GM23338 (cell line): ENCODE data around the gene SLC4A3. TPM values are rescaled to one million over a fixed set of nuclear protein-coding genes. Genes with fewer than 3 reads are reported as not detected.

Experiments used
- ATAC-seq: fragments of 200-7000 bp; cut with Tn5 transposase; 3 replicates; pipeline ENCODE4 v1.9.1; 2020
- DNase-seq: peaks from one replicate; pipeline ENCODE4 v3.0.0-alpha.2; 2015; ENCODE audit warnings: low spot score
- H2AFZ ChIP-seq: fragments of 200-600 bp; sonication (generic); 2 replicates; pipeline ENCODE4 v1.8.0; 2016; ENCODE audit warnings: antibody characterized with exemption, mild to moderate bottlenecking, moderate library complexity
- H3F3A ChIP-seq: fragments of 200-600 bp; sonication (generic); replicated peaks from 2 replicates; pipeline ENCODE4 v1.8.0; 2017; ENCODE audit warnings: antibody characterized with exemption, mixed run types, low read depth
- H3K27ac ChIP-seq: fragments of 200-600 bp; sonication (generic); 2 replicates; pipeline ENCODE4 v1.6.1; 2016; ENCODE audit warnings: low read depth
- H3K27me3 ChIP-seq: fragments of 200-600 bp; sonication (generic); 2 replicates; pipeline ENCODE4 v1.8.0; 2016; ENCODE audit warnings: mild to moderate bottlenecking, mixed run types, moderate library complexity; ENCODE audit not compliant: insufficient read depth
- H3K36me3 ChIP-seq: fragments of 200-600 bp; sonication (generic); 2 replicates; pipeline ENCODE4 v1.8.0; 2016; ENCODE audit warnings: mild to moderate bottlenecking; ENCODE audit not compliant: insufficient read depth
- H3K4me1 ChIP-seq: fragments of 200-600 bp; sonication (generic); 2 replicates; pipeline ENCODE4 v1.8.0; 2016; ENCODE audit warnings: mild to moderate bottlenecking, moderate library complexity; ENCODE audit not compliant: insufficient read depth
- H3K4me2 ChIP-seq: fragments of 200-600 bp; sonication (generic); 2 replicates; pipeline ENCODE4 v1.7.1; 2017; ENCODE audit warnings: mixed run types
- H3K4me3 ChIP-seq: fragments of 200-600 bp; sonication (generic); 2 replicates; pipeline ENCODE4 v1.6.1; 2016; ENCODE audit warnings: mixed run types
- H3K79me2 ChIP-seq: fragments of 200-600 bp; sonication (generic); replicated peaks from 2 replicates; pipeline ENCODE4 v1.8.0; 2017; ENCODE audit warnings: mild to moderate bottlenecking; ENCODE audit not compliant: insufficient read depth
- H3K9me2 ChIP-seq: fragments of 200-600 bp; sonication (generic); 2 replicates; pipeline ENCODE4 v1.8.0; 2017; ENCODE audit not compliant: insufficient read depth
- H4K20me1 ChIP-seq: fragments of 200-600 bp; sonication (generic); replicated peaks from 2 replicates; pipeline ENCODE4 v1.8.0; 2017; ENCODE audit warnings: mild to moderate bottlenecking; ENCODE audit not compliant: insufficient read depth
- H3K27ac Mint-ChIP-seq: 2 replicates; pipeline ENCODE4 v1.8.0; 2020; ENCODE audit warnings: inconsistent platforms, mild to moderate bottlenecking, moderate library complexity, mixed read lengths
- H3K27me3 Mint-ChIP-seq: 3 replicates; pipeline ENCODE4 v1.8.0; 2022; ENCODE audit warnings: low read depth, mild to moderate bottlenecking, moderate library complexity, mixed read lengths, inconsistent platforms; ENCODE audit not compliant: insufficient read depth, poor library complexity
- H3K36me3 Mint-ChIP-seq: 3 replicates; pipeline ENCODE4 v1.8.0; 2021; ENCODE audit warnings: low read depth, mild to moderate bottlenecking, inconsistent platforms, moderate library complexity, mixed read lengths
- H3K4me1 Mint-ChIP-seq: 3 replicates; pipeline ENCODE4 v1.8.0; 2020; ENCODE audit warnings: mild to moderate bottlenecking, inconsistent platforms, mixed read lengths
- H3K4me3 Mint-ChIP-seq: 3 replicates; pipeline ENCODE4 v1.8.0; 2021; ENCODE audit warnings: moderate library complexity, mild to moderate bottlenecking, inconsistent platforms, mixed read lengths
- H3K9me3 Mint-ChIP-seq: 3 replicates; pipeline ENCODE4 v1.8.0; 2020; ENCODE audit warnings: moderate library complexity, mild to moderate bottlenecking, inconsistent platforms, mixed read lengths
- CREB1 ChIP-seq: fragments of 250-450 bp; sonication (Bioruptor Pico); IDR thresholded peaks from 2 replicates; pipeline ENCODE4 v1.5.0; 2020; ENCODE audit warnings: low read depth, mild to moderate bottlenecking, moderate library complexity
- JUNB ChIP-seq: IDR thresholded peaks from one replicate; pipeline ENCODE4 v1.6.1; 2016; ENCODE audit warnings: antibody characterized with exemption; ENCODE audit not compliant: unreplicated experiment
- POLR2AphosphoS5 ChIP-seq: IDR thresholded peaks from 2 replicates; pipeline ENCODE4 v1.6.1; 2016; ENCODE audit warnings: antibody characterized with exemption, low read depth
- REST ChIP-seq: IDR thresholded peaks from one replicate; pipeline ENCODE4 v1.6.1; 2018; ENCODE audit warnings: antibody characterized with exemption; ENCODE audit not compliant: unreplicated experiment
- ZNF462 ChIP-seq: fragments of 250-450 bp; sonication (Bioruptor Pico); IDR thresholded peaks from 2 replicates; pipeline ENCODE4 v1.5.0; 2020; ENCODE audit warnings: mild to moderate bottlenecking, moderate library complexity
- polyA plus RNA-seq: library from polyadenylated mRNA; unstranded; fragments of >200 nt; fragmentation: Nextera tagmentation; extraction: Ambion mirVana; gene quantifications from 2 replicates; pipeline ENCODE4 v1.2.1, GENCODE V29; 2016
- total RNA-seq: library from RNA; depleted of rRNA; stranded (reverse); fragments of >200 nt; shearing (Covaris generic); gene quantifications from 2 replicates; pipeline ENCODE4 v1.2.3, GENCODE V29; 2014

Gene SLC4A3
- total and polyA plus RNA-seq, 2 experiments from 2014 or later = 3.6 to 6.8 TPM

- H3K4me2 ChIP-seq = peak overlapping the region; percentile 15; the same call in 1 of the 2 replicates
- peak overlapping the region; percentile 46 for H3K4me3 Mint-ChIP-seq
- peaks cover 24% of the 10 kb centered on the region for H3K9me3 Mint-ChIP-seq
- H4K20me1 ChIP-seq = no peaks in the 10 kb centered on the region
- 0 out of 2 replicates have a peak, but pooled peaks cover 4% of the 10 kb centered on the region for H3K9me2 ChIP-seq
- DNase-seq (peak; percentile 89), ATAC-seq (peak; percentile 95)
- peaks cover 40% of the 10 kb centered on the region for H3K4me1 Mint-ChIP-seq
- H3K27ac Mint-ChIP-seq = peak overlapping the region; percentile 98
- H3K36me3 Mint-ChIP-seq = peaks cover 22% of the 10 kb centered on the region
- peaks cover 6% of the 10 kb centered on the region for H3K4me1 ChIP-seq
- H2AFZ ChIP-seq = peak overlapping the region; percentile 49; the same call in 1 of the 2 replicates
- peak overlapping the region; percentile 5; the same call in 1 of the 2 replicates for H3K4me3 ChIP-seq
- TF ChIP-seq ZNF462 (CRISPR knock-in tag) (peak; percentile 71; the same call in 1 of the 2 replicates), JUNB (no peak), REST (no peak), POLR2AphosphoS5 (peak; percentile 59), CREB1 (CRISPR knock-in tag) (peak; percentile 60)
- peaks cover 16% of the 10 kb centered on the region for H3K27me3 Mint-ChIP-seq
- H3K79me2 ChIP-seq = no peaks in the 10 kb centered on the region
- H3K27ac ChIP-seq = peak overlapping the region; percentile 89
- H3K36me3 ChIP-seq = no peaks in the 10 kb centered on the region; the same call in 1 of the 2 replicates
- H3K27me3 ChIP-seq = no peaks in the 10 kb centered on the region
- H3F3A ChIP-seq = no peaks in the 10 kb centered on the region
These were observed 57.6 kb downstream of the SLC4A3 start for GRCh38 chr2:219684721-219685689.
